Measurements from ENCODE around the gene IFNK.

GRCh38 chr9:27533311-27533710, 9.2 kb downstream of the IFNK start:
- TF ChIP-seq, protein P1, sequence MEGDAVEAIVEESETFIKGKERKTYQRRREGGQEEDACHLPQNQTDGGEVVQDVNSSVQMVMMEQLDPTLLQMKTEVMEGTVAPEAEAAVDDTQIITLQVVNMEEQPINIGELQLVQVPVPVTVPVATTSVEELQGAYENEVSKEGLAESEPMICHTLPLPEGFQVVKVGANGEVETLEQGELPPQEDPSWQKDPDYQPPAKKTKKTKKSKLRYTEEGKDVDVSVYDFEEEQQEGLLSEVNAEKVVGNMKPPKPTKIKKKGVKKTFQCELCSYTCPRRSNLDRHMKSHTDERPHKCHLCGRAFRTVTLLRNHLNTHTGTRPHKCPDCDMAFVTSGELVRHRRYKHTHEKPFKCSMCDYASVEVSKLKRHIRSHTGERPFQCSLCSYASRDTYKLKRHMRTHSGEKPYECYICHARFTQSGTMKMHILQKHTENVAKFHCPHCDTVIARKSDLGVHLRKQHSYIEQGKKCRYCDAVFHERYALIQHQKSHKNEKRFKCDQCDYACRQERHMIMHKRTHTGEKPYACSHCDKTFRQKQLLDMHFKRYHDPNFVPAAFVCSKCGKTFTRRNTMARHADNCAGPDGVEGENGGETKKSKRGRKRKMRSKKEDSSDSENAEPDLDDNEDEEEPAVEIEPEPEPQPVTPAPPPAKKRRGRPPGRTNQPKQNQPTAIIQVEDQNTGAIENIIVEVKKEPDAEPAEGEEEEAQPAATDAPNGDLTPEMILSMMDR (conservative IDR thresholded peaks at IDR 0.05 in 1 of 2, IDR thresholded peaks at IDR 0.05 in 1 of 2; ENCODE audit: low read depth in 1 of 2, low read length in 2 of 2): no peak
- TF ChIP-seq EZH2 (IDR thresholded peaks at IDR 0.05; ENCODE audit: low read length, missing control alignments): no peak
